H1 (cell line): Measurements from ENCODE around the gene PAX5. TPM values are rescaled to one million over a fixed set of nuclear protein-coding genes. Genes with fewer than 3 reads are reported as not detected.

Experiments used
- CTCF ChIA-PET: fragments of 300-600 bp; sonication (Branson Sonifier 250); formaldehyde crosslinking; loops from one replicate; lab custom pipeline; 2021; ENCODE audit not compliant: partially characterized antibody; lab: Charles Lee
- POLR2A ChIA-PET: fragments of 300-600 bp; sonication (Branson Sonifier 250); formaldehyde crosslinking; loops from one replicate; lab custom pipeline; 2021; ENCODE audit warnings: inconsistent platforms; ENCODE audit not compliant: partially characterized antibody; lab: Charles Lee
- DNase-seq, 2 experiments: peaks; one replicate each; pipeline versions ENCODE4 v3.0.0 to v3.0.0-alpha.2; 2010 to 2022; ENCODE audit warnings: low spot score in 2 of 2, low read depth in 1 of 2, mixed read lengths in 1 of 2
- FAIRE-seq: peaks from 2 replicates; lab custom pipeline; 2011; peaks lifted over from hg19 to GRCh38; lab: Jason Lieb, UNC
- H2AFZ ChIP-seq: 2 replicates; pipeline ENCODE4 v1.8.1; 2012; ENCODE audit warnings: low read length, inconsistent platforms
- H2AK5ac ChIP-seq: 2 replicates; pipeline ENCODE4 v1.6.1; 2013; ENCODE audit warnings: low read depth, low read length
- H2BK120ac ChIP-seq: replicated peaks from 2 replicates; pipeline ENCODE3; 2013; ENCODE audit warnings: low read depth, low read length, inconsistent platforms
- H2BK12ac ChIP-seq: 2 replicates; pipeline ENCODE4 v1.6.1; 2013; ENCODE audit warnings: low read depth, low read length
- H2BK15ac ChIP-seq: 2 replicates; pipeline ENCODE4 v1.6.1; 2013; ENCODE audit warnings: low read length
- H2BK20ac ChIP-seq: 2 replicates; pipeline ENCODE4 v1.6.1; 2013; ENCODE audit warnings: low read length
- H2BK5ac ChIP-seq: 2 replicates; pipeline ENCODE4 v1.6.1; 2013; ENCODE audit warnings: low read depth, low read length
- H3K14ac ChIP-seq: 2 replicates; pipeline ENCODE4 v1.6.1; 2013; ENCODE audit warnings: inconsistent platforms; ENCODE audit not compliant: insufficient read length
- H3K18ac ChIP-seq: 2 replicates; pipeline ENCODE4 v1.6.1; 2013; ENCODE audit warnings: low read length; ENCODE audit errors: extremely low read depth
- H3K23ac ChIP-seq: 2 replicates; pipeline ENCODE4 v1.6.1; 2013; ENCODE audit warnings: inconsistent platforms; ENCODE audit not compliant: insufficient read length
- H3K23me2 ChIP-seq: 2 replicates; pipeline ENCODE4 v1.6.1; 2013; ENCODE audit warnings: low read depth, low read length
- H3K27ac ChIP-seq: 2 replicates; pipeline ENCODE4 v1.6.1; 2011; ENCODE audit warnings: low read depth, low read length, inconsistent platforms
- H3K27me3 ChIP-seq, 4 experiments: replicated peaks in 1 of 4; 1 replicate in 1 of 4; 2 replicates in 3 of 4; pipeline versions ENCODE4 v1.6.1 to v1.8.1; 2011 to 2013; ENCODE audit warnings: low read length in 3 of 4, mild to moderate bottlenecking in 3 of 4, inconsistent platforms in 2 of 4, mixed read lengths in 2 of 4, moderate library complexity in 1 of 4; ENCODE audit not compliant: control insufficient read depth in 3 of 4, insufficient read depth in 3 of 4; ENCODE audit errors: extremely low read depth in 1 of 4
- H3K36me3 ChIP-seq, 4 experiments: 2 replicates each; pipeline versions ENCODE4 v1.6.1 to v1.8.1; 2011 to 2013; ENCODE audit warnings: mild to moderate bottlenecking in 4 of 4, low read length in 3 of 4, moderate library complexity in 2 of 4, control low read depth in 1 of 4, inconsistent platforms in 1 of 4; ENCODE audit not compliant: insufficient read depth in 4 of 4, control insufficient read depth in 2 of 4
- H3K4ac ChIP-seq: replicated peaks from 2 replicates; pipeline ENCODE3; 2013; ENCODE audit warnings: low read length, low read depth, mixed read lengths, inconsistent platforms; ENCODE audit not compliant: insufficient read length
- H3K4me1 ChIP-seq, 4 experiments: replicated peaks in 1 of 4; 1 replicate in 1 of 4; 2 replicates in 3 of 4; pipeline versions ENCODE4 v1.6.1 to v1.8.1; 2011 to 2013; ENCODE audit warnings: low read length in 3 of 4, inconsistent platforms in 2 of 4, mixed read lengths in 1 of 4; ENCODE audit not compliant: insufficient read depth in 4 of 4, control insufficient read depth in 3 of 4
- H3K4me2 ChIP-seq, 2 experiments: 2 replicates each; pipeline versions ENCODE4 v1.6.1 to v1.8.1; 2011 to 2013; ENCODE audit warnings: low read depth in 2 of 2, low read length in 2 of 2, control low read depth in 1 of 2, inconsistent platforms in 1 of 2, mild to moderate bottlenecking in 1 of 2; ENCODE audit not compliant: insufficient read depth in 1 of 2
- H3K4me3 ChIP-seq, 4 experiments: fragments of 200-600, 300-600 bp in 1 of 4; sonication (generic), shearing (Covaris generic), sonication (Bioruptor Twin) in 1 of 4; 2 replicates each; pipeline versions ENCODE4 v1.5.1 to v1.8.1; 2011 to 2016; ENCODE audit warnings: low read length in 4 of 4, low read depth in 3 of 4, control low read depth in 2 of 4, inconsistent platforms in 2 of 4, mild to moderate bottlenecking in 2 of 4, mixed read lengths in 1 of 4, moderate library complexity in 1 of 4; ENCODE audit not compliant: insufficient read depth in 2 of 4; ENCODE audit errors: extremely low read depth in 1 of 4
- H3K56ac ChIP-seq: replicated peaks from 2 replicates; pipeline ENCODE3; 2013; ENCODE audit warnings: low read depth, mild to moderate bottlenecking, mixed read lengths, low read length, inconsistent platforms; ENCODE audit not compliant: insufficient read length
- H3K79me1 ChIP-seq: 2 replicates; pipeline ENCODE4 v1.6.1; 2013; ENCODE audit warnings: low read depth, low read length, control low read depth
- H3K79me2 ChIP-seq, 2 experiments: 2 replicates each; pipeline versions ENCODE4 v1.6.1 to v1.8.1; 2012 to 2013; ENCODE audit warnings: low read length in 2 of 2, mild to moderate bottlenecking in 2 of 2, inconsistent platforms in 1 of 2; ENCODE audit not compliant: insufficient read depth in 2 of 2, control insufficient read depth in 1 of 2
- H3K9ac ChIP-seq, 4 experiments: replicated peaks in 1 of 4; 1 replicate in 1 of 4; 2 replicates in 3 of 4; pipeline versions ENCODE4 v1.6.1 to v1.8.1; 2011 to 2013; ENCODE audit warnings: low read depth in 3 of 4, low read length in 3 of 4, control low read depth in 2 of 4, mild to moderate bottlenecking in 2 of 4, moderate library complexity in 2 of 4, inconsistent platforms in 1 of 4; ENCODE audit errors: extremely low read depth in 1 of 4
- H3K9me3 ChIP-seq, 2 experiments: 2 replicates each; pipeline versions ENCODE4 v1.6.1 to v1.8.1; 2012 to 2013; ENCODE audit warnings: mild to moderate bottlenecking in 2 of 2, moderate library complexity in 2 of 2, control low read depth in 1 of 2, inconsistent platforms in 1 of 2, low read depth in 1 of 2, low read length in 1 of 2, mixed read lengths in 1 of 2; ENCODE audit not compliant: insufficient read depth in 2 of 2
- H4K20me1 ChIP-seq, 2 experiments: replicated peaks in 1 of 2; 2 replicates each; pipeline versions ENCODE3 to v1.8.1; 2011 to 2013; ENCODE audit warnings: inconsistent platforms in 2 of 2, low read length in 2 of 2, mild to moderate bottlenecking in 1 of 2; ENCODE audit not compliant: insufficient read depth in 2 of 2, control insufficient read depth in 1 of 2
- H4K5ac ChIP-seq: 2 replicates; pipeline ENCODE4 v1.6.1; 2013; ENCODE audit warnings: low read length, low read depth, mixed read lengths, inconsistent platforms; ENCODE audit not compliant: insufficient read length
- H4K8ac ChIP-seq: 2 replicates; pipeline ENCODE4 v1.8.0; 2013; ENCODE audit warnings: mild to moderate bottlenecking, moderate library complexity, low read length, inconsistent platforms; ENCODE audit not compliant: insufficient read depth; ENCODE audit errors: extremely low read depth
- H4K91ac ChIP-seq: replicated peaks from 2 replicates; pipeline ENCODE3; 2013; ENCODE audit warnings: low read length, mixed read lengths, inconsistent platforms; ENCODE audit not compliant: insufficient read length
- BCL11A ChIP-seq, 2 experiments: IDR thresholded peaks; one replicate each; pipeline ENCODE4 v1.6.1; 2011; ENCODE audit warnings: low read depth in 2 of 2, low read length in 2 of 2, mild to moderate bottlenecking in 2 of 2
- CBX5 ChIP-seq: fragments of 300-800, 300-1000 bp; sonication (generic); IDR thresholded peaks from 2 replicates; pipeline ENCODE4 v1.7.1; 2016; ENCODE audit warnings: antibody characterized with exemption, low read length, low read depth
- EGR1 ChIP-seq: IDR thresholded peaks from 2 replicates; pipeline ENCODE4 v1.6.1; 2011; ENCODE audit warnings: low read depth, low read length, borderline replicate concordance
- FOSL1 ChIP-seq: IDR thresholded peaks from 2 replicates; pipeline ENCODE4 v1.6.1; 2011; ENCODE audit warnings: mild to moderate bottlenecking, low read depth, low read length, moderate library complexity; ENCODE audit not compliant: insufficient read depth
- GTF2F1 ChIP-seq: IDR thresholded peaks from 2 replicates; pipeline ENCODE4 v1.6.1; 2012; ENCODE audit warnings: low read depth, low read length, improper control_type of control experiment, borderline replicate concordance
- HDAC2 ChIP-seq, 2 experiments: fragments of 300-600 bp in 1 of 2; sonication (generic) in 1 of 2; IDR thresholded peaks; 2 replicates each; pipeline ENCODE4 v1.6.1; 2011 to 2012; ENCODE audit warnings: low read depth in 2 of 2, low read length in 2 of 2, mild to moderate bottlenecking in 2 of 2, moderate library complexity in 2 of 2, borderline replicate concordance in 1 of 2, inconsistent platforms in 1 of 2
- SP1 ChIP-seq: IDR thresholded peaks from 2 replicates; pipeline ENCODE4 v1.6.1; 2011; ENCODE audit warnings: low read depth, low read length
- SUZ12 ChIP-seq: fragments of 200-600 bp; sonication (generic); IDR thresholded peaks from 2 replicates; pipeline ENCODE4 v1.6.1; 2012; ENCODE audit warnings: mild to moderate bottlenecking, inconsistent platforms, low read length, moderate library complexity, mixed read lengths
- WGBS, 2 experiments: shearing (Covaris generic) in 1 of 2; methylation state at CpG; one replicate each; pipeline versions ENCODE4 v1.1.6 to v1.1.7; 2013 to 2015; ENCODE audit warnings: low lambda C conversion rate in 2 of 2, mixed read lengths in 2 of 2, inconsistent platforms in 1 of 2, low coverage in 1 of 2, missing lambda C conversion rate in 1 of 2; ENCODE audit not compliant: insufficient replicate concordance in 2 of 2, insufficient coverage in 1 of 2, insufficient read length in 1 of 2; ENCODE audit errors: extremely low coverage in 1 of 2, missing lambda C conversion rate in 1 of 2; 5-methylcytosine and 5-hydroxymethylcytosine counted together
- polyA plus RNA-seq, 7 experiments: library from polyadenylated mRNA; depleted of rRNA in 3 of 7; stranded (reverse) in 5 of 7; unstranded in 2 of 7; fragments of >200 nt in 5 of 7; fragments of 200-250 nt in 2 of 7; gene quantifications; 1 replicate in 5 of 7; 2 replicates in 1 of 7; 4 replicates in 1 of 7; pipeline versions ENCODE4 v1.2.1 to v1.2.3, GENCODE V29; 2011 to 2013; ENCODE audit warnings: missing spikeins in 2 of 7, mixed read lengths in 2 of 7
- total RNA-seq: library from RNA; stranded (reverse); fragmentation: NEBNext Ultra II Directional; extraction: Animal tissue kit (Norgen Biotek cat#: 25700); gene quantifications from 2 replicates; pipeline ENCODE4 v1.2.1, GENCODE V29; 2021
- TF ChIP-seq, protein P1 (sequence below): IDR thresholded peaks from 2 replicates; pipeline ENCODE4 v1.6.1; 2012; ENCODE audit warnings: low read length, inconsistent platforms
- TF ChIP-seq, protein P2 (sequence below): IDR thresholded peaks from 2 replicates; pipeline ENCODE4 v1.6.1; 2012; ENCODE audit warnings: inconsistent platforms
- TF ChIP-seq, protein P3 (sequence below): IDR thresholded peaks from 2 replicates; pipeline ENCODE4 v1.6.1; 2011; ENCODE audit warnings: low read length, improper control_type of control experiment

Gene PAX5
- total and polyA plus RNA-seq, 2 of the 8 experiments (the other 6 are each of a cell fraction or from before 2014, with no cell fraction given), result 0.29 to 0.43 TPM

DNA sequence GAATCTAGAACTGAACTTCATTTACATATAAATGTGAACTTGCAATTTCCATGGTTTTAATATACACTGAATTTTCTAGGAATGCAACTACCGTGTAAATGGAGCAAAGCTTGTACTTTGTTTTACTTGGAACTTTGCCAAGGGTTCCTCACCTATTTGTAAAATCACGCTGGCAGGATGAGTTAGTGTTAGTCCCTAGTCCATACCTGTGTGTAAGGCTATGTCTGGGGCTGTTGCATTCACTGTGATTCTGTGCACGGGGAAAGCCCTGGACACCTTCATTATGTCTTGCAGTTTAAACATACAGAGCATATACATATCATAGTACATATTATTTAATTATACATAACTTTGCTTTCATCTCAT is 119.9 kb downstream of the PAX5 start:
- H3K4ac ChIP-seq, result no peak overlapping the region
- no peak overlapping the region for H3K4me2 ChIP-seq
- ChIA-PET CTCF (interaction anchor here (0.9 to 12.0 kb wide), 17 partner anchors 9 to 91 kb away, joined by 3 to 74 read pairs (median 6); no protein-coding TSS in a partner anchor), POLR2A (no interaction called here)
- FAIRE-seq (no peak), DNase-seq (no peak)
- no peak overlapping the region for H3K4me3 ChIP-seq
- H2BK15ac ChIP-seq, result no peak overlapping the region
- H2BK120ac ChIP-seq, result no peak overlapping the region
- no peaks in the 10 kb centered on the region for H3K9me3 ChIP-seq
- H3K4me1 ChIP-seq, result peaks cover 2 to 7% (median 3%) of the 10 kb centered on the region in 4 experiments
- H4K8ac ChIP-seq, result no peak overlapping the region
- no peak overlapping the region for H3K9ac ChIP-seq
- no peak overlapping the region for H2AK5ac ChIP-seq
- H3K79me1 ChIP-seq, result no peaks in the 10 kb centered on the region
- no peak overlapping the region for H2BK20ac ChIP-seq
- H3K79me2 ChIP-seq, result no peaks in the 10 kb centered on the region
- no peak overlapping the region for H2BK12ac ChIP-seq
- H3K14ac ChIP-seq, result no peak overlapping the region
- H4K5ac ChIP-seq, result no peak overlapping the region
- H4K91ac ChIP-seq, result no peak overlapping the region
- WGBS, 2 experiments, result 91% methylated on average over 3 of the region's 3 CpGs; no CpG with 5 or more reads in 1 of the 2 experiments
- H3K18ac ChIP-seq, result no peak overlapping the region; the same call in 1 of the 2 replicates
- no peaks in the 10 kb centered on the region for H3K36me3 ChIP-seq
- H4K20me1 ChIP-seq, result no peaks in the 10 kb centered on the region
- H3K27me3 ChIP-seq, result no peaks in the 10 kb centered on the region
- H3K23ac ChIP-seq, result no peak overlapping the region
- no peak overlapping the region for H3K27ac ChIP-seq
- H2BK5ac ChIP-seq, result no peak overlapping the region
- no peak overlapping the region for H2AFZ ChIP-seq
- no peaks in the 10 kb centered on the region for H3K23me2 ChIP-seq
- no peak overlapping the region for H3K56ac ChIP-seq
- TF ChIP-seq SP1 (no peak), GTF2F1 (no peak), FOSL1 (no peak), BCL11A (IDR thresholded peaks at IDR 0.05; ENCODE audit: low read depth in 2 of 2, low read length in 2 of 2) (no peak), SUZ12 (no peak), CBX5 (no peak), HDAC2 (IDR thresholded peaks at IDR 0.05; ENCODE audit: borderline replicate concordance in 1 of 2, low read depth in 2 of 2, low read length in 2 of 2) (no peak), EGR1 (no peak)
- TF ChIP-seq, protein P1, sequence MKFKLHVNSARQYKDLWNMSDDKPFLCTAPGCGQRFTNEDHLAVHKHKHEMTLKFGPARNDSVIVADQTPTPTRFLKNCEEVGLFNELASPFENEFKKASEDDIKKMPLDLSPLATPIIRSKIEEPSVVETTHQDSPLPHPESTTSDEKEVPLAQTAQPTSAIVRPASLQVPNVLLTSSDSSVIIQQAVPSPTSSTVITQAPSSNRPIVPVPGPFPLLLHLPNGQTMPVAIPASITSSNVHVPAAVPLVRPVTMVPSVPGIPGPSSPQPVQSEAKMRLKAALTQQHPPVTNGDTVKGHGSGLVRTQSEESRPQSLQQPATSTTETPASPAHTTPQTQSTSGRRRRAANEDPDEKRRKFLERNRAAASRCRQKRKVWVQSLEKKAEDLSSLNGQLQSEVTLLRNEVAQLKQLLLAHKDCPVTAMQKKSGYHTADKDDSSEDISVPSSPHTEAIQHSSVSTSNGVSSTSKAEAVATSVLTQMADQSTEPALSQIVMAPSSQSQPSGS, result no peak
- TF ChIP-seq, protein P2, sequence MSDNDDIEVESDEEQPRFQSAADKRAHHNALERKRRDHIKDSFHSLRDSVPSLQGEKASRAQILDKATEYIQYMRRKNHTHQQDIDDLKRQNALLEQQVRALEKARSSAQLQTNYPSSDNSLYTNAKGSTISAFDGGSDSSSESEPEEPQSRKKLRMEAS, result no peak
- TF ChIP-seq, protein P3, sequence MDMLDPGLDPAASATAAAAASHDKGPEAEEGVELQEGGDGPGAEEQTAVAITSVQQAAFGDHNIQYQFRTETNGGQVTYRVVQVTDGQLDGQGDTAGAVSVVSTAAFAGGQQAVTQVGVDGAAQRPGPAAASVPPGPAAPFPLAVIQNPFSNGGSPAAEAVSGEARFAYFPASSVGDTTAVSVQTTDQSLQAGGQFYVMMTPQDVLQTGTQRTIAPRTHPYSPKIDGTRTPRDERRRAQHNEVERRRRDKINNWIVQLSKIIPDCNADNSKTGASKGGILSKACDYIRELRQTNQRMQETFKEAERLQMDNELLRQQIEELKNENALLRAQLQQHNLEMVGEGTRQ, result no peak
